Measurements from ENCODE around the gene CDKL5. TPM values are rescaled to one million over a fixed set of nuclear protein-coding genes. Genes with fewer than 3 reads are reported as not detected.

Gene CDKL5
- total and polyA plus RNA-seq, 12 donors: 0.40 to 13.8 (median 7.4) TPM

GRCh38 chrX:18545771-18546170, 120.4 kb downstream of the CDKL5 start:
- Histone ChIP-seq H3K27me3 (no peaks in the 10 kb centered on the region), H3K4me3 (no peak overlapping the region), H3K36me3 (replicated peaks in 1 of 2) (no peaks in the 10 kb centered on the region), H3K27ac (no peak overlapping the region), H3K4me1 (replicated peaks in 1 of 2) (no peaks in the 10 kb centered on the region), H3K9me3 (replicated peaks in 1 of 3) (no peaks in the 10 kb centered on the region)
- TF ChIP-seq POLR2A (IDR thresholded peaks at IDR 0.05) (no peak), CTCF (IDR thresholded peaks at IDR 0.05) (no peak)
- intact Hi-C loops (cut with DNase I): no loop called here
- 79 to 100% (median 88%) methylated on average over 2 of the region's 2 CpGs for WGBS, 4 donors
- no peak for DNase-seq

GRCh38 chrX:18548996-18549395, 123.6 kb downstream of the CDKL5 start:
- intact Hi-C loops (cut with DNase I): no loop called here

GRCh38 chrX:18549643-18550042, 124.2 kb downstream of the CDKL5 start:
- TF ChIP-seq CTCF (IDR thresholded peaks at IDR 0.05) (no peak), POLR2A (IDR thresholded peaks at IDR 0.05) (no peak)
- Histone ChIP-seq H3K4me1 (replicated peaks in 1 of 2) (no peaks in the 10 kb centered on the region), H3K27ac (no peak overlapping the region), H3K27me3 (no peaks in the 10 kb centered on the region), H3K9me3 (replicated peaks in 1 of 3) (no peaks in the 10 kb centered on the region), H3K4me3 (no peak overlapping the region), H3K36me3 (replicated peaks in 1 of 2) (no peaks in the 10 kb centered on the region)
- DNase-seq: no peak
- 47 to 90% (median 60%) methylated on average over 1 of the region's 1 CpG for WGBS, 4 donors
- intact Hi-C loops (cut with DNase I): no loop called here

More at GRCh38 chrX:18548996-18549395, 123.6 kb downstream of the CDKL5 start:
- no peak overlapping the region for H3K27ac ChIP-seq
- H3K27me3 ChIP-seq: no peaks in the 10 kb centered on the region
- 85 to 93% (median 88%) methylated on average over 3 of the region's 3 CpGs for WGBS, 4 donors
- no peaks in the 10 kb centered on the region for H3K36me3 ChIP-seq (replicated peaks in 1 of 2)
- TF ChIP-seq POLR2A (IDR thresholded peaks at IDR 0.05) (no peak), CTCF (IDR thresholded peaks at IDR 0.05) (no peak)
- no peak overlapping the region for H3K4me3 ChIP-seq
- no peaks in the 10 kb centered on the region for H3K9me3 ChIP-seq (replicated peaks in 1 of 3)
- no peaks in the 10 kb centered on the region for H3K4me1 ChIP-seq (replicated peaks in 1 of 2)
- DNase-seq: no peak

- WGBS, 4 donors: 65 to 98% (median 92%) methylated on average over 1 of the region's 1 CpG
- H3K4me1 ChIP-seq (replicated peaks in 1 of 2): no peaks in the 10 kb centered on the region
Measured at GRCh38 chrX:18557879-18558278, 132.5 kb downstream of the CDKL5 start.

More at GRCh38 chrX:18557879-18558278, 132.5 kb downstream of the CDKL5 start:
- Histone ChIP-seq H3K36me3 (replicated peaks in 1 of 2) (no peaks in the 10 kb centered on the region), H3K27ac (no peak overlapping the region), H3K27me3 (no peaks in the 10 kb centered on the region), H3K9me3 (replicated peaks in 1 of 3) (no peaks in the 10 kb centered on the region), H3K4me3 (no peak overlapping the region)
- intact Hi-C loops (cut with DNase I): no loop called here
- TF ChIP-seq POLR2A (IDR thresholded peaks at IDR 0.05) (no peak), CTCF (IDR thresholded peaks at IDR 0.05) (no peak)
- DNase-seq: no peak

Measured in adrenal gland (tissue), 12 donors.